GM19324 (cell line): ENCODE measurements around the gene YIPF5.

Source experiments
- ATAC-seq: cut with Tn5 transposase; IDR thresholded peaks from one replicate; pipeline ENCODE4 v1.9.1; 2021; ENCODE audit warnings: mild to moderate bottlenecking, moderate library complexity; ENCODE audit not compliant: unreplicated experiment, low FRiP score

The YIPF5 gene

GRCh38 chr5:144130306-144130705 is 40.2 kb downstream of the YIPF5 start:
- no peak for ATAC-seq

- no peak for ATAC-seq
Observed at GRCh38 chr5:144128844-144129243, 41.6 kb downstream of the YIPF5 start.

- no peak for ATAC-seq
Observed at GRCh38 chr5:144126707-144127106, 43.8 kb downstream of the YIPF5 start.

GRCh38 chr5:144125163-144125726 is 45.2 kb downstream of the YIPF5 start:
- ATAC-seq: no peak

GRCh38 chr5:144122641-144123040 is 47.8 kb downstream of the YIPF5 start:
- no peak for ATAC-seq

GRCh38 chr5:144122081-144122480 is 48.4 kb downstream of the YIPF5 start:
- ATAC-seq: no peak

- no peak for ATAC-seq
Observed at GRCh38 chr5:144121577-144121976, 48.9 kb downstream of the YIPF5 start.

- no peak for ATAC-seq
Observed at GRCh38 chr5:144120661-144121180, 49.7 kb downstream of the YIPF5 start.

GRCh38 chr5:144117412-144117811 is 53.0 kb downstream of the YIPF5 start:
- ATAC-seq: no peak

GRCh38 chr5:144114571-144114970 is 55.9 kb downstream of the YIPF5 start:
- no peak for ATAC-seq
